HUES48 (cell line): ENCODE results near the gene MYO9A.
"Not testable (repeated sequence)": the region's sequence is repeated elsewhere in the genome, so short reads cannot be mapped to it uniquely, and the experiment has no call there.

Experiments used
- H3K27ac ChIP-seq: one replicate; pipeline ENCODE4 v1.7.0; 2013; ENCODE audit warnings: low read depth, low read length, inconsistent platforms
- H3K27me3 ChIP-seq: 2 replicates; pipeline ENCODE4 v1.6.1; 2013; ENCODE audit warnings: mild to moderate bottlenecking, low read length; ENCODE audit not compliant: control insufficient read depth, insufficient read depth
- H3K36me3 ChIP-seq: 2 replicates; pipeline ENCODE4 v1.6.1; 2013; ENCODE audit warnings: low read length; ENCODE audit not compliant: control insufficient read depth, insufficient read depth
- H3K4me1 ChIP-seq: 2 replicates; pipeline ENCODE4 v1.6.1; 2013; ENCODE audit warnings: mild to moderate bottlenecking, low read length; ENCODE audit not compliant: control insufficient read depth, insufficient read depth
- H3K4me3 ChIP-seq: 2 replicates; pipeline ENCODE4 v1.5.1; 2013; ENCODE audit warnings: mild to moderate bottlenecking, low read depth, low read length
- H3K9ac ChIP-seq: 2 replicates; pipeline ENCODE4 v1.6.1; 2013; ENCODE audit warnings: mild to moderate bottlenecking, low read depth, low read length, moderate library complexity
- H3K9me3 ChIP-seq: 2 replicates; pipeline ENCODE4 v1.6.1; 2013; ENCODE audit warnings: low read length; ENCODE audit not compliant: control insufficient read depth, insufficient read depth

Gene MYO9A

DNA sequence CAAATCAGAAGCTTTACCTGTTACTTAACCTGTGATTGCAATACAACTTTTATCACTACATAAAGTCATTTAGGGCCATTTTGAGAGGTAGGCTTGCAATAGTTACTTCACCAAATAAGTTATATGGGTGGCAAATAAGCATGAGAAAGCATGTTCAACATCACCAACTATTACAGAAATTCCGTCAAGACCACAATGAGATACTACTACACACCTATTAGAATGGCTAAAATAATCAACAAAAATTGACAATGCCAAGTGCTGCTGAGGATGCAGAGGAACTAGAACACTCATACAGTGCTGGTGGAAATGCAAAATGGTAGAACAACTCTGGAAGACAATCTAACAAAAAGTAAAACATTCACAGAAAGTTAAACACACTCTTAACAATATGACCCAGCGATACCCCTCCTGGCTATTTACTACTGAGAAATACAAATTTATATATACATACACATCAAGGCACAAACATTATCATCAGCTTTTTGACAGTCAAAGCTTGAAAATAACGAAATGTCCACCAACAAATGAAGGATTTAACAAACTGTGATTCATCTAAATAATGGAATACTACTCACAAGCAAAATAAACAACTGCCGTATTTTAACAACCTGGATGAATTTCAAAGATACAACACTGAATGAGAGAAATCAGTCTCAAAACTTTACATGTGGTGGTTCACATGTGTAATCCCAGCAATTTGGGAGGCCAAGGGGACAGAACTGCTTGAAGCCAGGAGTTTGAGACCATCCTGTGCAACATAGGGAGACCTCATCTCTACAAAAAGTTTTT lies 82.9 kb downstream of the MYO9A start:
- H3K9me3 ChIP-seq = no peaks in the 10 kb centered on the region; the same call in 1 of the 2 replicates
- no peak overlapping the region for H3K27ac ChIP-seq
- H3K27me3 ChIP-seq = no peaks in the 10 kb centered on the region
- no peak overlapping the region for H3K9ac ChIP-seq
- H3K36me3 ChIP-seq = no peaks in the 10 kb centered on the region
- no peak overlapping the region for H3K4me3 ChIP-seq
- no peaks in the 10 kb centered on the region for H3K4me1 ChIP-seq

DNA sequence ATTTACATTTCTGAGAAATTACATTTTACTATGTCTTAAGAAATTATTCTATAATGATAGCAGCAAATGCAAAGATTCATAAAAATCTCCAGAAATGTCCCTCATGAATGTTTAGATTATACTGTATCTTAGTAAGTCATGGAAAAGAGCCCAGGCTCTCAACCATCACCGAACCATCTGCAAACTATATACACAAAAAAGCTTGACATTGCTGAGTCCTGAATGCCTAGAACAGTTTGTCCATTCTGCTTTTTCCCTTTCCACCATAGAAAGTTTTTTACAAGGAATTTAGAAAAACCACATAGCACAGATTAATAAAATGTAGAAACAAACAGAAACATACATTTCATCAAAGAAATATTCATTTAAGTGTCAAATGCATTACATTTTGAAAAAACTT lies 83.6 kb downstream of the MYO9A start:
- no peak overlapping the region for H3K4me3 ChIP-seq
- H3K4me1 ChIP-seq = no peaks in the 10 kb centered on the region
- H3K9me3 ChIP-seq = no peaks in the 10 kb centered on the region; the same call in 1 of the 2 replicates
- no peak overlapping the region for H3K9ac ChIP-seq
- H3K27ac ChIP-seq = no peak overlapping the region
- no peaks in the 10 kb centered on the region for H3K36me3 ChIP-seq
- no peaks in the 10 kb centered on the region for H3K27me3 ChIP-seq

DNA sequence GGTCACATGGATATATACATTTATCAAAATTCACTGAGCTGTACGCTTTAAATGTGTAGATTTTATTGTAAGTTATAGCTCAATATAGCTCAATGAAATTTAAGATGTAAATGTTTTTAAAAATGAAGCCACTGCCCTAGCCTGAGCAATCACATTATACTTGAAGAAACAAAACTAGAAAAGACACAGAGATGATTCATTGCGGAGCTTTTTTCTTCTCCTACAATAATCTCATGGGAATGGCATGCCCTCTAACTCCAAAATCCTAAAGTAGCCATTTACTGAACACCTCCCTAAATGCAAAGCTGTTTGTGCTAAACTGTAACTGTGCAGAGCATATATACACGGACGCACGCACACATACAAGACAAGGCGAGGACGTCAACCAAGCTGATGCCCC lies 84.2 kb downstream of the MYO9A start:
- no peaks in the 10 kb centered on the region; the same call in 1 of the 2 replicates for H3K9me3 ChIP-seq
- H3K27ac ChIP-seq = no peak overlapping the region
- H3K4me1 ChIP-seq = no peaks in the 10 kb centered on the region
- H3K9ac ChIP-seq = no peak overlapping the region
- H3K36me3 ChIP-seq = no peaks in the 10 kb centered on the region
- no peaks in the 10 kb centered on the region for H3K27me3 ChIP-seq
- no peak overlapping the region for H3K4me3 ChIP-seq

DNA sequence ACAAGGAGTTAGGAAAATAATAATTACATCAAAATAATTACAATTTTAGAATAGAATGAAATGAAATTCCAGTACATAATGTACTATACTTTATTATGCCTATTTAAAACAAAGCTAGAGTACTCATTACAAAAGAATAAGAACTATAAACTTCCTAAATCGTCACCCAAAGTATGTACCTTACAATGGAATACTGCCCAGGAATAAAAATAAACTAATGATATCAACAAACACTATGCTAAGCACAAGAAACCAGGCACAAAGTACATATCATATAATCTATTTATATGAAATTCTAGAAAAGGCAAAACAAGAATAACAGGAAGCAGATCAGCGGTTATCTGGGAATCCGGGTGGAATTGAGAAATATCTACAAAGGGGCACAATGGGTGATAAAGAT lies 84.7 kb downstream of the MYO9A start:
- Histone ChIP-seq H3K4me3 (no peak overlapping the region), H3K27ac (no peak overlapping the region), H3K9ac (no peak overlapping the region), H3K9me3 (no peaks in the 10 kb centered on the region; the same call in 1 of the 2 replicates), H3K36me3 (no peaks in the 10 kb centered on the region), H3K4me1 (no peaks in the 10 kb centered on the region), H3K27me3 (no peaks in the 10 kb centered on the region)

DNA sequence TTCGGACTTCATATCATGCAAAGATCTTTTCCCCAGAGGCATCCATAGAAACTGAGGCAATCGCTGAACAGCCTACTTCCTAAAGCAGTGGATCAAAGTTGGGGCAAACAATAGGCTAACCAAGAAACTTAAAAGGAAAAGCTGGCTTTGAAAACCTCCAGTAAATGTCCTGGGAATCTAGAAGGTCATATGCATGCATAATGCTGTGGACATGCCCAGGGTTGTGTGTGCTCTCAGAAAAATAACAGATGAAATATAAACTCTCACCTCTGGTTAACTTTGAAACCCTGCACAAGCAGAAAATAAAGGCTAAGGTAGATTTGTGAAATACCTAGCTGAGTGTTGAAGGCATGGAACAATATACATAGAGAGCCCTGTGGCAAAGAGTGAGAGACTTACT lies 96.3 kb downstream of the MYO9A start:
- H3K36me3 ChIP-seq = peaks cover 2% of the 10 kb centered on the region; the same call in 1 of the 2 replicates
- H3K9me3 ChIP-seq = no peaks in the 10 kb centered on the region
- H3K27ac ChIP-seq = no peak overlapping the region
- no peak overlapping the region for H3K9ac ChIP-seq
- no peaks in the 10 kb centered on the region for H3K27me3 ChIP-seq
- H3K4me3 ChIP-seq = no peak overlapping the region
- no peaks in the 10 kb centered on the region for H3K4me1 ChIP-seq

DNA sequence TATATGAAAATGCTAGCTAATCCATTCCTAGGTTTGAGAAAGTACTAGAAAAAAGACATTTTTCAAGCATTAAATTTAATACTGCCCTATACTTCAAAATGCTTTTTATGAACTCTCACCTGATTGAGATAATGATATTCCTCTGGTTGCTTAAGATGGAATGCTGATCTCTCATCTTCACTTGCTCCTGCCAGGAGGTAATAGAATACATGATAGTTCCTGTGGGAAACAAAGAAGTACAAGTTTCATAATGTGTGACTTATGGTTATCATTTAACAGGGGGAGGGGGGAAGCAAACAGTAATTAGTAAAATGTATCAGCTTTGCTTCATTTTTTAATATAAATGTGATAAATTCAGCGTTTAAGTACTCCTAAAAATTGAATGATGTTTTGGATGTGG lies 97.2 kb downstream of the MYO9A start:
- Histone ChIP-seq H3K9me3 (no peaks in the 10 kb centered on the region), H3K9ac (no peak overlapping the region), H3K4me3 (no peak overlapping the region), H3K27ac (no peak overlapping the region), H3K27me3 (no peaks in the 10 kb centered on the region), H3K4me1 (no peaks in the 10 kb centered on the region), H3K36me3 (peaks cover 2% of the 10 kb centered on the region; the same call in 1 of the 2 replicates)

DNA sequence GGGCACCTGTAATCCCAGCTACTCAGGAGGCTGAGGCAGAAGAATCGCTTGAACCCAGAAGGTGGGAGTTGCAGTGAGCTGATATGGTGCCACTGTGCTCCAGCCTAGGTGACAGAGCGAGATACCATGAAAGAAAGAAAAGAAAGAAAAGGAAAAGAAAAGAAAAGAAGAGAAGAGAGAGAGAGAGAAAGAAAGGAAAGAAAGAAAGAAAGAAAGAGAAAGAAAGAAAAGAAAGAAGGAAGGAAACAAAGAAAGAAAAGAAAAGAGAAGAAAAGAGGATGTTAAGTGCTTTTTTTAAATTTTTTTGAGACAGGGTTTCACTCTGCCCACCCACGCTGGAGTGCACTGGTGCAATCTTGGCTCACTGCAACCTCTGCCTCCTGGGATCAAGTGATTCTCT lies 103.4 kb downstream of the MYO9A start:
- H3K9ac ChIP-seq, H3K27ac ChIP-seq: not testable (repeated sequence)

DNA sequence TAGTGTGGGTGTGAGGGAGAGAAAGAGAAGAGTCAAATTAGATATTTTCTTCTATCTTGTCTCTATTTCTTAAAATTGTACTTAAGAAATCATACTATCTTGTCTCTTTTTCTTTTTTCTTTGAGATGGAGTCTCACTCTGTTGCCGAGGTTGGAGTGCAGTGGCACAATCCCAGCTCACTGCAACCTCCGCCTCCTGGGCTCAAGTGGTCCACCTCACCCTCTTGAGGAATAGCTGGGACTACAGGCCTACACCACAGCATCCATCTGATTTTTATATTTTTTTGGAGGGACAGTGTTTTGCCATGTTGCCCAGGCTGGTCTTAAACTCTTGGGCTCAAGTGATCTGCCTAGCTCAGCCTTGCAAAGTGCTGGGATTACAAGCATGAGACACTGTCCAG lies 104.2 kb downstream of the MYO9A start:
- Histone ChIP-seq H3K9me3 (no peaks in the 10 kb centered on the region), H3K4me1 (no peaks in the 10 kb centered on the region), H3K27ac (no peak overlapping the region), H3K27me3 (no peaks in the 10 kb centered on the region), H3K4me3 (no peak overlapping the region), H3K36me3 (no peaks in the 10 kb centered on the region), H3K9ac (no peak overlapping the region)

More for the DNA sequence above, 103.4 kb downstream of the MYO9A start:
- H3K9me3 ChIP-seq, H3K4me3 ChIP-seq, H3K36me3 ChIP-seq, H3K4me1 ChIP-seq, H3K27me3 ChIP-seq: not testable (repeated sequence)

DNA sequence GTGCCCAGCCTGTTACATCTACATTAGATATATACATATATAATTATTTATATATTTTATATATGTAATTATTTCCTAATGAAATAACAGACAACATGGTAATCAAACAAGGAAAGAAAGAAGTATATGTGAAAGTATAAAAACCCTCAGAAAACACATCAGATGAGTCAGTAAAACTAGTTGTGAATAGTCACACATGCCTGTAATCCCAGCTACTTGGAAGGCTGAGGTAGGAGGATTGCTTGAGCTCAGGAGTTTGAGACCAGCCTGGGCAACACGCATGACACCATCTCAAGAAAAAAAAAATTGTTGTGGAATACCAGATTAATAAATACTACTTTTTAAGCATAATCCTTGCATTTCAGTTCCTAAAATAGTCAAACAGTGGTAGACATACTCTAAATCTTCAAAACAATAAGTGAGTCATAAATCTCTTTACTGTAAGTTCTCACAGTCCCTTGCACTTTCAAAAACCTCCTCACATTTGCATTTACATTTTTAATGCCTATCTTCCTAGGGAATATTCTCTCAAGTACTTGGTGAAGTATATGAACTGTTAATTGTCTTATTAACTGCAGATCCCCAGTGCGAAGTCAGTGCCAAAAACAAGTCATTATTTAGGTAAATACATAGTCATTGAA lies 106.5 kb downstream of the MYO9A start:
- no peaks in the 10 kb centered on the region for H3K9me3 ChIP-seq
- no peaks in the 10 kb centered on the region for H3K27me3 ChIP-seq
- no peak overlapping the region for H3K4me3 ChIP-seq
- 0 out of 2 replicates have a peak, but pooled peaks cover 4% of the 10 kb centered on the region for H3K36me3 ChIP-seq
- H3K4me1 ChIP-seq = no peaks in the 10 kb centered on the region
- H3K9ac ChIP-seq = no peak overlapping the region
- no peak overlapping the region for H3K27ac ChIP-seq

DNA sequence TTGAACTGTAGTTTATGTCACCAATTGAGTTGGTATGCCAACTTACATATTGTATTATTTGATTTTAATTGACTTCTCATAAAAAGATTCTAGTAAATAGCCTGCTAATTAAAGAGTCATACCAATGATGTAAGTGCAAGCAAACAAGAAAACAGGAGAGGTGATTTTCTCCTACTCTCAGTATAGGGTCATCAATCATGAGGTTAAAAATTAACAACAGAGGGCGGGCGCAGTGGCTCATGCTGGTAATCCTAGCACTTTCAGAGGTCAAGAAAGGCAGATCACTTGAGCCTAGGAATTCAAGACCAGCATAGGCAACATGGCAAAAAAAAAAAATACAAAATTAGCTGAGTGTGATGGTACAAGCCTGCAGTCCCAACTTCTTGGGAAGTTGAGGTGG lies 108.7 kb downstream of the MYO9A start:
- no peaks in the 10 kb centered on the region for H3K27me3 ChIP-seq
- no peaks in the 10 kb centered on the region for H3K4me1 ChIP-seq
- no peaks in the 10 kb centered on the region for H3K9me3 ChIP-seq
- H3K9ac ChIP-seq = no peak overlapping the region
- no peak overlapping the region for H3K4me3 ChIP-seq
- H3K27ac ChIP-seq = no peak overlapping the region
- H3K36me3 ChIP-seq = 0 out of 2 replicates have a peak, but pooled peaks cover 7% of the 10 kb centered on the region

DNA sequence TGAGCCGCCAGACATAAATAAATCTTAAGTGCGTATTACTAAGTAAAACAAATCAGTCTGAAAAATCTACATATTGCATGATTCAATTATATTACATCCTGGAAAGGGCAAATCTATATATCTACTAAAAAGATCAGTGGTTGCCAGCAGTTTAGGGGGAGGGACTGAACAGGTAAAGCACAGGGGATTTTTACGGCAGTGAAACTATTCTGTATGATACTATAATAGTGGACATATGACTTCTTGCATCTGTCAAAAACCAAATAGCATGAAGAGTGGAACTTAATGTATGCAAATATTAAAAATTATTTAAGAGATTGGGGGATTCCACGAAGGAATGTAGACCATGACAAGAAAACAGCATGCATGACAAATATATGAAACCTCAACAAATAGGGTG lies 111.6 kb downstream of the MYO9A start:
- H3K4me1 ChIP-seq = no peaks in the 10 kb centered on the region
- H3K9ac ChIP-seq = no peak overlapping the region
- no peaks in the 10 kb centered on the region for H3K27me3 ChIP-seq
- no peak overlapping the region for H3K27ac ChIP-seq
- 0 out of 2 replicates have a peak, but pooled peaks cover 7% of the 10 kb centered on the region for H3K36me3 ChIP-seq
- no peak overlapping the region for H3K4me3 ChIP-seq
- no peaks in the 10 kb centered on the region for H3K9me3 ChIP-seq
